GM12865 (cell line): ENCODE measurements around the gene DDX51.
"Not testable (repeated sequence)": the region's sequence is repeated elsewhere in the genome, so short reads cannot be mapped to it uniquely, and the experiment has no call there.

Source experiments
- DNase-seq: peaks from one replicate; pipeline ENCODE4 v3.0.0; 2010; ENCODE audit warnings: low read depth
- H3K4me3 ChIP-seq: 2 replicates; pipeline ENCODE4 v1.5.1; 2011; ENCODE audit warnings: mild to moderate bottlenecking, low read depth, low read length, control low read depth
- TF ChIP-seq, protein P1 (sequence below): IDR thresholded peaks from 2 replicates; pipeline ENCODE4 v1.5.1; 2011; ENCODE audit warnings: low read length, control low read depth, low read depth, inconsistent platforms; ENCODE audit not compliant: insufficient read depth; ENCODE audit errors: missing control alignments

The DDX51 gene

DNA sequence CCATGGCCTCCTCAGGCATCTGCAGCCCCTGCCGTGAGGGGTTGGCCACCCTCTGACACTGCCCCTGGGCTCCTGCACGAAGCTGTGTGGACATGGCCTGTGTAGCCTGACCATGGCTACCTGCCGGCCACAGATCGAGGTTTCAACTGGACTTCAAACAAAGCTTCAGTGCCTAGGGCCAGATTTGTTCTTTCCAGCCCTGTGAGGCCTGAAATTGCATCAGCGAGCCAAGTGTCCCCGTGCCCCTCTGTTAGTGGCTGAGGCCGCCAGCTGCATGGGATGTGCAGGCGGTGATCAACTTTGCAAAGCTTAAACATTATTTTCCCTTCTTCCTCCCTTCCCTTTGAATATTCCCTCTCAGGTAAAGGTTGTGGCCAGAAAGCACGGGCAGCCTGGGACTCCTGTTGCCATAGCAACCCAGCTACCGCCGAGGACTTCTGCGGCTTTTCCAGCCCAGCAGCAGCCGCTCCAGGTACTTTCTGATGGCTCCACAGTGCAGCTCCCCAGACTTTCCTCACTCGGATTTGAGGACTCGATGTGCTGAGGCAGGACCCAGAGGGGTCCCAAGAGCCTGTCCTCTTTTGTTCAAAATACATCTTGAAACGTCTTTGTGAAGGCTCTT is 35.8 kb downstream of the DDX51 start:
- no peak for DNase-seq
- H3K4me3 ChIP-seq = no peak overlapping the region
- TF ChIP-seq, protein P1, sequence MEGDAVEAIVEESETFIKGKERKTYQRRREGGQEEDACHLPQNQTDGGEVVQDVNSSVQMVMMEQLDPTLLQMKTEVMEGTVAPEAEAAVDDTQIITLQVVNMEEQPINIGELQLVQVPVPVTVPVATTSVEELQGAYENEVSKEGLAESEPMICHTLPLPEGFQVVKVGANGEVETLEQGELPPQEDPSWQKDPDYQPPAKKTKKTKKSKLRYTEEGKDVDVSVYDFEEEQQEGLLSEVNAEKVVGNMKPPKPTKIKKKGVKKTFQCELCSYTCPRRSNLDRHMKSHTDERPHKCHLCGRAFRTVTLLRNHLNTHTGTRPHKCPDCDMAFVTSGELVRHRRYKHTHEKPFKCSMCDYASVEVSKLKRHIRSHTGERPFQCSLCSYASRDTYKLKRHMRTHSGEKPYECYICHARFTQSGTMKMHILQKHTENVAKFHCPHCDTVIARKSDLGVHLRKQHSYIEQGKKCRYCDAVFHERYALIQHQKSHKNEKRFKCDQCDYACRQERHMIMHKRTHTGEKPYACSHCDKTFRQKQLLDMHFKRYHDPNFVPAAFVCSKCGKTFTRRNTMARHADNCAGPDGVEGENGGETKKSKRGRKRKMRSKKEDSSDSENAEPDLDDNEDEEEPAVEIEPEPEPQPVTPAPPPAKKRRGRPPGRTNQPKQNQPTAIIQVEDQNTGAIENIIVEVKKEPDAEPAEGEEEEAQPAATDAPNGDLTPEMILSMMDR = no peak

DNA sequence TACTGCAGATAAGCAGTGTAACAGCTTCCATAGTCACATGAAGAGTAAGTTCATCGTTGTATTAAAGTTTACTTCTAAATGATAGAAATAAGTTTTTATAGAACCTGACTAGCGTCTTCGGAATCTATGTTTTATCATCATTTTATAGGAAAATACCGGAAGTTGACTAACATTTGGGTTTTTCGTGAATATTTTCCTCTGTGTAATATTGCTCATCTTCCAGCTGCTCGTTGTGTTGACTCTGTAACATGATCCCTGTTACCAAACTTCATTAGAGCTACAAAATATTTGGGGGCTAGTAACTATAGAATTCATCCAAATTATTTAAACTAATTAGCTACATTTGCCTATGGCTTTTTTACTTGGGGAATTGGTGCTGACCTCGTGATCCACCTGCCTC is 37.2 kb downstream of the DDX51 start:
- TF ChIP-seq, protein P1 = no peak
- no peak overlapping the region for H3K4me3 ChIP-seq
- no peak for DNase-seq

DNA sequence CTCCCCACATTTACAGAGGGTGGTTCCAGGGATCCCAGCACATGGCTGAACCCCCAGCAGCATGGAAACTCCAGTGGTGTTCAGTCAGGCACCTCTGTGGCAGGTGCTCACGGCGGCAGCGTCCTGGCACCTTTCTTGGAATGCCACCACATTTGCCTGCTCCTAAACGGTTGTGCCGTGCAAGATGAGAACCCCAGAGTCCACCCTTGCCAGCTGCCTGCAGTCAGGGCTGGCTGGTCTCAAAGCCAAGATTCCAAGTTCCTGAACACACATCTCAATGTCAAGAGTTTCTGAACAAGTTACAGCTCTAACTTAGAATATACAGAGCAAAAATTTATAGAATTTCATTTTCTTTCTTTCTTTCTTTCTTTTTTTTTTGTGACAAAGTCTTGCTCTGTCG is 38.7 kb downstream of the DDX51 start:
- TF ChIP-seq, protein P1 = no peak
- no peak overlapping the region for H3K4me3 ChIP-seq
- DNase-seq = no peak

DNA sequence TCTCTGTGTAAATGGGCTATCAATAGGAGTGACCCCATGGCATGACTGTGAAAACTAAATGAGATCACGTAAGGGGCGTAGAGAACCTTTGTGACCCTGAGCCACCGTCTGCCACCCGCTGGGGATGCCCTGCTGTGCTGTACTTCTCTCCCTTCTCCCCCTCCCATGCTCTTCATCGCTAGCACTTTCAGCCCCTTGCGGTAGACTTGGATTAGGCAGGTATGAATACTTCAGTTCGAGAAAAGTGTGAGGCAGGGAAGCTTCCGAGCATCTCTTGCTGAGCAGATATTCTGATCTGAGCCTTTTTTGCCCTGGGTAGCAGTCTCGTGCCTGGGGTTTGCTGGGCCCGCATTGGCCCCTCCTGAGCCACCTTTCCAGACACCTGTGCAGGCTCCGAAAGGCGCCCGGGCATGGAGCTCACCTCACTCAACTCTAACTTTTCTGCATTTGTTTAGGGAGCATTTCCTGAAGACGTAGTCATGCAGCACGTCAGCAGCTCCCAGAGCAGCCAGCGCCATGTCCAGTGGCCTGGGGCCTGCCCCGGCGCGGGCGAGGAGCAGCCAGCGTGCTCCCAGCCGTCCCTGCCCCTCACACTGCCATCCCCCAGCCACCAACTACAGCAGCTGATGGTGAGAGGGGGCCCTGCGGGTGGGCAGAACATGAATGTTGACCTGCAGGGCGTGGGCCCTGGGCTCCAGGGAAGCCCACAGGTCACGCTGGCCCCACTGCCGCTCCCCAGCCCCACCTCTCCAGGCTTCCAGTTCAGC is 40.4 kb downstream of the DDX51 start:
- TF ChIP-seq, protein P1 = no peak
- DNase-seq = no peak
- H3K4me3 ChIP-seq = no peak overlapping the region

DNA sequence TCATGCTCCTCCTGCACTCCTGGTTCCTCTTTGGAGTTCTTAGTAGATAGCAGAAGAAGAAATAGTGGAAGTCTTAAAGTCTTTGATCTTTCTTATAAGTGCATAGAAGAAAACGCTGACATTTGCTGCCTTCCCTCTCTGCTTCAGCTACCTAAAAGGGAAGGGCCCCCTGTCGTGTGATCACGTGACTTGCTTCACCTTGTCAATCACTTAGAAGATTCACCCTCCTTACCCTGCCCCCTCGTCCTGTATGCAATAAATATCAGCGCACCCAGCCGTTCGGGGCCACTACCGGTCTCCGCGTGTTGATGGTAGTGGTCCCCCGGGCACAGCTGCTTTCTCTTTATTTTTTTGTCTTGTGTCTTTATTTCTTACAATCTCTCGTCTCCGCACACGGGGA is 41.0 kb downstream of the DDX51 start:
- H3K4me3 ChIP-seq, DNase-seq: not testable (repeated sequence)

DNA sequence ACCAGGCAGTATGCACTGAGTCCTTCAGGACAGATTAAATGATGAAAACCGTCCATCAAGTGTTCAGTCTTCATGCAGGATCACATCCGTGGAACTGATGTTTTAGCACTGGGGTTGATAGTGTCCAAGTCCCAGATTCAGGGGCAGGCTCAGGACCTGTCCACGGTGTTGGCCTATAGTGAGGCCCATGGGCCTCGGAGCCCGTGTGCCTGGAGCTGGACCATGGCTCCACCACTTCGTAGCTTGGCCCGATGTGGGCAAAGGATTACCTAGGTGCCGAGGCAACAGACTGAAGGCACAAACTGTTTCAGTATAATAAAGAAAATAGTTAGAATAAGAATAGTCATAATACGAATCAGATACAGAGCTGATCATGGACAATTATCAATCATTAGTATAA is 41.8 kb downstream of the DDX51 start:
- no peak overlapping the region for H3K4me3 ChIP-seq
- TF ChIP-seq, protein P1 = no peak
- DNase-seq = no peak

DNA sequence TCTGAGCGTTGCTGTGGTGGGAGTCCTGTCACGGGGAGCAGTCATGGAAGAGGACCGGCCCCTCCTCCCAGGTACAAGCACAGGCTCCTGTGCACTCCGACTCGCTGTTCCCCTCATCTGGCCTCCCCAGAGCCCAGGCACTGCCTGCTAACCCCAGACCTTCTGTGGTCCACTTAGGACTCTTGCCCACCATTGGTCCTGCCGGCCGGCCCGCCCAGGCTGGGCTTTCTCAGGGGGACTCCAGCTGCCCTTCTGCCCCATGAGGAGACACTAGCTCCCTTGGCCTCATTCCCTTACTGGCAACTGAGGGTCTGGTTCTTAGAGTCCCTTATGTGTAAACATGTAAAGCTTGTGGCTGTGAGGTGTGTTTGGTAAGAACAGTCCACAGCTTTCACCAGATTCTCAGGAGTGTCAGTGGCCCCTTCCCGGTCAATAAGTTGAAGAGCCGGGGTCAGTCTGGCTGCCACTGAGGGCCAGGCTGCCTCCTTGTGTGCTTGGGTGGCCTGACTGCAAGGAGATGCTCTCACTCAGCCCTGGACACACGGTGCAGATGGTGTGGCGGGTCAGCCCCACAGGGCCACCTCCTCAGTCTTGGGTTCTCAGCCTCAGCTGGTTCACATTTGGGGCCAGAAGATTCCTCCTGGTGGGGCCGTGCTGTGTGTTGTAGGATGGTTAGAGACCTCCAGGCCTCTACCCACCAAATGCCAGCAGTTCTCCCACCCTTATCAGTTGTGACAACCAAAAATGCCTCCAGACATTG is 43.6 kb downstream of the DDX51 start:
- TF ChIP-seq, protein P1 = no peak
- no peak overlapping the region for H3K4me3 ChIP-seq
- DNase-seq = no peak
